PFSK-1 (cell line): ENCODE measurements around the gene POU2F1.

Experiments
- FOXP2 ChIP-seq: optimal IDR thresholded peaks from 2 replicates; pipeline ENCODE3; 2011; ENCODE audit warnings: borderline replicate concordance, control low read depth, inconsistent platforms; ENCODE audit not compliant: insufficient read depth; ENCODE audit errors: extremely low read length, extremely low read depth
- POLR2AphosphoS5 ChIP-seq: IDR thresholded peaks from 2 replicates; pipeline ENCODE4 v1.6.1; 2012; ENCODE audit warnings: low read depth, mild to moderate bottlenecking, control low read depth, low read length, moderate library complexity
- REST ChIP-seq, 2 experiments: IDR thresholded peaks; 2 replicates each; pipeline versions ENCODE4 v1.6.1 to v1.8.0; 2011 to 2012; ENCODE audit warnings: low read depth in 2 of 2, low read length in 2 of 2, control low read depth in 1 of 2, inconsistent platforms in 1 of 2, mild to moderate bottlenecking in 1 of 2, moderate library complexity in 1 of 2; ENCODE audit not compliant: insufficient read depth in 1 of 2
- SIN3A ChIP-seq: IDR thresholded peaks from 2 replicates; pipeline ENCODE4 v1.6.1; 2012; ENCODE audit warnings: mild to moderate bottlenecking, low read length, moderate library complexity, borderline replicate concordance; ENCODE audit not compliant: insufficient read depth
- TAF1 ChIP-seq: IDR thresholded peaks from 2 replicates; pipeline ENCODE4 v1.6.1; 2012; ENCODE audit warnings: low read length, control low read depth, borderline replicate concordance; ENCODE audit not compliant: insufficient read depth

The POU2F1 gene

GRCh38 chr1:167304165-167304564 lies 83.5 kb downstream of the POU2F1 start:
- TF ChIP-seq REST (IDR thresholded peaks at IDR 0.05; ENCODE audit: insufficient read depth in 1 of 2, low read depth in 2 of 2, low read length in 2 of 2) (no peak), TAF1 (no peak)

- no peak for TF ChIP-seq POLR2AphosphoS5
- no peak for TF ChIP-seq SIN3A
- TF ChIP-seq FOXP2, result no peak
- no peak for TF ChIP-seq REST (IDR thresholded peaks at IDR 0.05; ENCODE audit: insufficient read depth in 1 of 2, low read depth in 2 of 2, low read length in 2 of 2)
- no peak for TF ChIP-seq TAF1
These were observed 84.5 kb downstream of the POU2F1 start for GRCh38 chr1:167305059-167305705.

- TF ChIP-seq FOXP2 (no peak), POLR2AphosphoS5 (no peak), REST (IDR thresholded peaks at IDR 0.05; ENCODE audit: insufficient read depth in 1 of 2, low read depth in 2 of 2, low read length in 2 of 2) (no peak), TAF1 (no peak), SIN3A (no peak)
These were observed 85.1 kb downstream of the POU2F1 start for GRCh38 chr1:167305706-167306277.

GRCh38 chr1:167310732-167311131 lies 90.0 kb downstream of the POU2F1 start:
- TF ChIP-seq POLR2AphosphoS5 (no peak), REST (IDR thresholded peaks at IDR 0.05; ENCODE audit: insufficient read depth in 1 of 2, low read depth in 2 of 2, low read length in 2 of 2) (no peak), SIN3A (no peak), FOXP2 (no peak)

- no peak for TF ChIP-seq REST (IDR thresholded peaks at IDR 0.05; ENCODE audit: insufficient read depth in 1 of 2, low read depth in 2 of 2, low read length in 2 of 2)
- TF ChIP-seq SIN3A, result no peak
- no peak for TF ChIP-seq POLR2AphosphoS5
- no peak for TF ChIP-seq FOXP2
- no peak for TF ChIP-seq TAF1
These were observed 92.2 kb downstream of the POU2F1 start for GRCh38 chr1:167312871-167313270.
